SK-MEL-5 (cell line): ENCODE data around the gene TNFRSF18. TPM values are rescaled to one million over a fixed set of nuclear protein-coding genes. Genes with fewer than 3 reads are reported as not detected.

Experiments used
- DNase-seq: peaks from one replicate; pipeline ENCODE4 v3.0.0-alpha.2; 2016; ENCODE audit warnings: low read depth, low spot score
- in situ Hi-C: cut with HindIII; loops from 2 replicates; pipeline ENCODE4 v1.10.0; 2016; ENCODE audit warnings: low sequenced_read_pairs, high pct_unique_total_duplicates, low pct_unique_long_range_greater_than_20kb
- total RNA-seq: library from RNA; depleted of rRNA; stranded (reverse); fragments of >200 nt; shearing (Covaris generic); gene quantifications from 2 replicates; pipeline ENCODE4 v1.2.3, GENCODE V29; 2014

TNFRSF18 gene
- total RNA-seq, 1 experiment from 2014 or later = not detected

DNA sequence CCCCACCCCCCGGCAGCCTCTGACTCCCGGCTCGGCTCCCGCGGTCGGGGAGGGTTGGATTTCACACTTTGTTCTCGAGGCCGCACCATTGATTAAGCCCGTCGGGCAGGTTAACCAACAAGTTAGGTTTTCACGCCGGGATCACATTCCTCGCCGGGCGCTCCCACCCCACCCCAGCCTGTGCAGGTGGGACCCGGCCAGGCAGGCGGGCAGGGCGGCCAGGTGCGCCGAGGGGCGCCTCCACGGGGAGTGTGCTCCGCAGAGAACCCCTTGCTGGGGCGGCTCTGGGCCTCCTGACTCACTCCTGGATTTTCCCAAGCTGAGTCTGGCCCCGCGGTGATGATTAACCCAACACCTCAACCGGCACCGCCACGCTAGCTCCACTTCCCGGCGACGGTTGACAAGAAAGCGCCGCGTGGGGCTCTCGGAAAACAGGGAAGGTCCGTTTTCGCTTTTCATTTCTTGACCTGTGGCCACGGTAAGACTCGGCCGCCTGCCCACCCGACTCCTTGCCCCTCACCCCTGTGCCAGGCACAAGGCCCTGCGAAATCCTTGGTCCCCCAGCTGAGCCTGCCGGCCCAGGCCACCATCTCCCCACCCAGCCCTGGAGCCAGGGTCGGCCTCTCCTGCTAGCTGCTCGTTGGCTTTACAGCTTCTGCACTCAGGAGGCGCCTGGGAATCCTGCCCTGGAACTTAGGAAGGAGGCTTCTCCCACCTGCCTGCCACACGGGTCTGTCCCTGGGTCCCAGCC lies 41.5 kb downstream of the TNFRSF18 start:
- no peak for DNase-seq
- in situ Hi-C loops = no loop called here

DNA sequence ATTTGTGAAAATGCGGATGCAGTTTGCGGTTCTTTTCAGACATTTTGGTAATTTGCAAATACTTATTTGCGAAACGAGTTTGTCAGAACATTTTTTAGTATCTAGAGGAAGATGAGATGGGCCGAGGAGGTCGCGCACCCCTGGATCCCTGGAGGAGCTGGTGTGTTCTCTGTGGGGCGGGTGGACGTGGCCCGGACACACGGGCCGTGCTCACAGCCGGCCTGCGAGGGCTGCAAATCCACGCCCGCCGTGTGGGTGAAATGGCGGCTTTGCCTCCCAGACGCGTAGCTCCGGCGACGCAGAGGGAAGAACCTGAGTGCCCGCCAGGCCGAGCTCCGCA lies 42.1 kb downstream of the TNFRSF18 start:
- in situ Hi-C loops = no loop called here
- DNase-seq = no peak

DNA sequence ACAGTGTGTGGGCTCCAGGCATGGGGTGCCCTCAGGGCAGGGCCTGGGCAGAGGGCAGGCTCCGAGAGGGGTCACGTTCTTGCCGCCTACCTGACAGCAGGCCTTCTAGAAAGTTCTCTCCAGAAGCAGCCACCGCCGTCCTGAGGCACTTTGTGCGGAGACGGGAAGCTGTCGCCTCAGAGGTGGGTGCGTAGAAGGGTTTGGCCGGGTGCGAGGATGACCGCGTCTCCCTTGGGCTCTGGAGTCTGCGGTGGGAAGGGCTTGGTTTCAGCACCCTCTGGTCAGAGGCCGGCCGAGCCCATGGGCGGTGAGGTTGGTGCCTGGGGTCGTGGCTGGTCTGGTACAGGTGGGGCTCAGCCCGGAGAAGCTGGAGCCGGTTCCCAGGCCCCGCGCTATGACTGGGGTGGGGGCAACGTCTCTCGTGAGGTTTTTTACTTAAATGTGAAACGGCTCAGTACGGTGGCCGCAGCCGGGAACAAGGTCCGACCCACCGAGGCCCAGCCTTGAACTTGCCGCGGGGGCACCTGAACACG lies 42.8 kb downstream of the TNFRSF18 start:
- no peak for DNase-seq
- in situ Hi-C loops = no loop called here

DNA sequence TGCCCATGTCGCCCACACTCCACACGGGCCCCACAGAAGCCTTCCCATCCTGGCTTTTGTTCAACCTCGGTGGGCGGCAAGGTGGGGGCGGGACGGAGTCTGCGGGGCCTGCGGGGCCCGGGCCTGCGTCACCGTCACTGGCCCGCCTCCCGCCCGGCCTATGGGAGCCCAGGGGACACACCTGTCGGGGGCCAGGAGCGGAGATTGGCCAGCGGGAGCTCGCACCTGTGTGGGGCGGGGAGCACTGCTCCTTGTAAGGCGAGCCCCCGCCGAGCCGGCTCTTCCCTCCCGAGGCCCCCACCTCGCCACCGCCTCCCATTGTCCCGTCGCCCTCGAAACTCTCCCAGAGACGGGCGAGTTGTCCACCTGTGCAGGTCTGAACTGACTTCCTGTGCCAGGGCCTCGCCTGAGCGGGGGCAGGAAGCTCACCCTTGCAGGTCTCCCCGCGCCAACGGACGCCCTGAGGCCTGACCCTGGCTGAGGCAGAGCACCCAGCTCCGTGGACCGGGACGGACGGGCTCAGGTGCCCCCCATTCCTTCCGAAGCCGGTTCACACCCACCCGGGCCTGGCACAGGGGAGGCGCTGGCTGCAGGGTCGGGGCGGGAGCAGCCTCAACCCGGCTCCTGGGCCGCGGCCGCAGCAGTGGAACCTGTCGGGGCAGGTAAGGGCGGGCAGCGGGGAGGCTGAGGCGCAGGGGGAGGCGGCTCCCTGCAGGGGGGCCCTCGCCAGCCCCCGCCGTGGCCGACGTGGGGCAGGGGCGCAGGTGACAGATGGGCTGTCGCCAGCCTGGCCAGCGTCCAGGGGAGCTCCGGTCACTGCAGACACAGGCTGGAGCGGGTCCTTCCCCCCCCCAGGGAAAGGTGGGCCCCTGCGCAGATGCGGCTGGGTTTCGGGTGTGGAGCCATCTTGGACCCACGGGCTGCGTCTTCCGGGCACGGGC lies 43.5 kb downstream of the TNFRSF18 start:
- in situ Hi-C loops = no loop called here

DNA sequence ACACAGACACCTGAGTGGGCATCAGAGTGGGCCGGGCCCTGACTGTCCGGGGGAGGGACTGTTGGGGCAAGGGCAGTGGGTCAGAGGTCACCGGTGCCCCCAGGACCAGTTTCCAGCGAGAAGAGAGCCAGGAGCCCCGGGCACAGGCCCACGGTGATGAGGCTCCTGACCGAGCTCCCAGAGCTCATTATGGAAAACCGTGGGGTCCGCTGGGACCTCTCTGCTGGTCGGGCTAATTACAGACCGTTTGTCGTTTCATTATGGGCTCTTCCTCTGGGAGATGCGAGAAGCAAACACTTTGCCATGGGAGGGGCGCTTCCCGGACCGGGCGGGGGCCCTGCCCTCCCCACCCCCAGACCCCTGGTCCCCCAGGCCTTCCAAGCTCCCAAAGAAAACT lies 44.7 kb downstream of the TNFRSF18 start:
- DNase-seq = no peak
- in situ Hi-C loops = no loop called here

More for the DNA sequence above, 43.5 kb downstream of the TNFRSF18 start:
- no peak for DNase-seq

DNA sequence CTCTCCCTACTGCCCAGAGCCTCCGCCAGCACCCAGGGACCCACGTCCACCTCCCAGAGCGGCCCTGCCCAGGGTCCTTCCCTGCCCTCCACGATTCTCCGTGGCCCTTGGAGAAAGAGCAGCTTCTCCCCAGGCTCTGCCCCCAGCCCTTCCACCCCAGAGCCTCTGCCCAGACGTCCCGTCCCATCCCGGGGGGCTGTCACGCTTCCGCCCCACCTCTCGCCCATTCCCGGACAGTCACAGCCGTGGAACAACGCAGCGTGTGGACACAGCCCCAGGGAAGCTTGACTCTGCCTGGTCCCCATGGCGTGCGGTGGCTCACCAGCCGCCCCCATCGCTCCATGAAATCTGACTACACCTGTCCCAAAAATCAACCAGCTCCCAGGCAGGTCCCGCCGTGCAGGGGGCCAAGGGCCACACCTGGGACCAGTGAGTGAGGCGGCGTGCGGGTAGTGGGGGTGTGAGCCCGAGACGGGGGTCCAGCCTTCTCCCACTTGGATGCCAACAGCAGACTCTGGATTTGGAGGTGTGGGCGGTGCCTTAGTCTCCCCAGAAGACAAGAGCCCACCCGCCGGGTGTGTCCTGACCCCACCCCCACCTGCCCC lies 45.2 kb downstream of the TNFRSF18 start:
- DNase-seq = no peak
- in situ Hi-C loops = no loop called here

DNA sequence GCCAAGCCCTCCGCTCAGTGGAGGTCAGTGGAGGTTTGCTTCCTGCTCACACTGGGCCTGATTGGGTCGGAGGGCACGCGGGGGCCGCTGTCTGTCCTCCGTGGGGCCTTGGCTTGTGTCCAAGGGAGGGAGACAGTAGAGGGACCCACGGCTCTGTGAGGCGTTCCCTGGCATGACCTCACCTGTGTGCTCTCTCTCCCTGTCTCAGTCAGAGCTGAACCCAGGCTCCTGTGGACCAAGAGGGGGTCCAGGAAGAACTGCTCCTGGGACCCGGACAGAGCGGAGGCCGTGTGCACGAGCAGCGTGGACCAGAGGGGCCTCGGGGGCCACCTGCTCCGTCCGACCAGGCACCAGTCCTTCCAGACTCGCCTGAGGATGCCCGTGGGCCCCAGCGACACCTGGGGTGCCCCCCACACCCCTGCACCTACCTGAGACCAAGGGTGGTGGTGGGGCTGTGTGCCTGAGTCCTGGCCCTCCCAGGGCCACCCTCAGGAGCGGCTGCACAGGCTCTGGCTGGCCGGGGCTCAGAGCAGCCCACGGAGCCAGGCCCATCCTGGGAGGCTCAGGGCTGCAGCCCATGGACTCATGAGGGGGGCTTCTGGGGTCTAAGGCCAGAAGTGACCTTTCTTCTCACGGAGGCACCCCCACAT lies 46.0 kb downstream of the TNFRSF18 start:
- DNase-seq = no peak
- in situ Hi-C loops = no loop called here

DNA sequence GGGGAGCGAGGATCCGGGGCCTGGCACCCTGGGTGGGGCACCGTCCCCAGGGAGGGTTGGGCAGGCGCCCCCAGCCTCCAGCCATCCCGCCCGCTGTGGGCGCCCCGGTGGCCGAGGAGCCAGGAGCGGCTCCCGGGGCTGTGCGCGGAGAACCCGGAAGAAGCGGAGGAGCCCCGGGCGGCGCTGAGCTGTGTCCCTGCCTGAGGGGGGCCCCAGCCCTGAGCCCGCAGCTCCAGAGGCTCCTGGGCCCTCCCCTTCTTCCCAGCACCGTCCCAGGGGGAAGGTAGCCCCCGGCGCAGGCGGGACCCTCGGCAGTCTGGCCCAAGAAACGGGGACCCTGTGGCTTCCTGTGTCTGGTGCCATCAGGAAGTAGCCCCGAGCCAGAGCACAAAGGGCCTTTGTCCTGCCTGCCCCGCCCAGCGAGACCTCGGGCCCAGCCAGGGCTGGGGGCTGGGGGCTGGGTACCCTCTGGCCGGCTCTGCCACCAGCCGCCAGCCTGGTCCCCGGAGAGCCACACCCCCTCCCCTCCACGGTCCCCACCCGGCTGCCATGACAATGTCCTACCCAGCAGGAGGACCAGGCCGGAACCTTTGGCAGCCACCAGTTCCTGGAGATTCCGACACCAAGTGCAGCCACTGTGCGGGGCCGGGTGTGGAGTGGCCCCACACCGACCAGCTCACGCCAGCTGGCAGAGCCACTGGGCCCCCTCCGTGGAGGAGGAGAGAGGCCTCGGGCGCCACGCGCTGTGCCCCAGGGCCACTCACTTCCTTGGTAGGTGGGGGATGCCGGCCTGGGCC lies 48.3 kb downstream of the TNFRSF18 start:
- DNase-seq = peak; percentile 53
- in situ Hi-C loops = no loop called here

DNA sequence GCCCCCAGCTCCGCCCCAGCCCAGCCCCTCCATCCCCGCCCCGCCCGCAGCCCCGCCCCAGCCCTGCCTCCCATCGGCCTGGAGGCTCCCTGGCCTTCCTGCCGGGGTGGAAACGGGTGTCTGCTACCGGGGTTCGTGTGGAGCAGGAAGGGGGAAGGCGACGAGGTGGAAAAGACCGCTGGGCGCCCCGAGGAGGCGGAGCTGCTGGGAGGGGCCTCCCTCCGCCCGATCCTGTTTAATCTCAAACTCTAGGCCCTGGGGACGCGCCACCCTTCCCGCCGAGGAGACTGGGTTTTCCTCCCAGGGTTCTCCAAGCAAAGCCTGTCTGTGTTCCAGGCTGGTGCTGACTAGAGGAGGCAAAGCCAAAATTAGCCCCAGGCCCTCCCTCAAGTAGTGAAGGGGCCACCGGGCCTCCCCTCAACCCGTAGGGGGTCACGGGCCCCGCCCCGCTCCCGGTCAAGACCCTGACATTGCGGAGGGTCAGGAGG lies 48.9 kb downstream of the TNFRSF18 start:
- in situ Hi-C loops = no loop called here
- peak; percentile 54 for DNase-seq

DNA sequence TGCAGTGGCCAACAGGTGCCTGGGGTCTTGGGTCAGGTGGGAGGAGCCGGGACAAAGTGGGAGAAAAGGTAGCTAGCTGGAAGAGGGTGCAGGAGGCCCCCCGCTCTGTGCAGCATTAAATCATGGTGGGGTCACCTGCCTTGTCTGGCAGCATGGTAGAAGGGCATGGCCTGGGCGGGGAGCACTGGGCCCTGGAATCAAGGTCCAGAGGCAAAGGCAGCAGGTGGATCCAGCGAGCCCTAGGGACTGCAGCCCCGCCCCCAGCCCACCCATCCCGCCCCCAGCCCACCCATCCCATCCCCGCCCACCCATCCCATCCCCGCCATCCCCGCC lies 49.4 kb downstream of the TNFRSF18 start:
- in situ Hi-C loops = no loop called here
- no peak for DNase-seq

DNA sequence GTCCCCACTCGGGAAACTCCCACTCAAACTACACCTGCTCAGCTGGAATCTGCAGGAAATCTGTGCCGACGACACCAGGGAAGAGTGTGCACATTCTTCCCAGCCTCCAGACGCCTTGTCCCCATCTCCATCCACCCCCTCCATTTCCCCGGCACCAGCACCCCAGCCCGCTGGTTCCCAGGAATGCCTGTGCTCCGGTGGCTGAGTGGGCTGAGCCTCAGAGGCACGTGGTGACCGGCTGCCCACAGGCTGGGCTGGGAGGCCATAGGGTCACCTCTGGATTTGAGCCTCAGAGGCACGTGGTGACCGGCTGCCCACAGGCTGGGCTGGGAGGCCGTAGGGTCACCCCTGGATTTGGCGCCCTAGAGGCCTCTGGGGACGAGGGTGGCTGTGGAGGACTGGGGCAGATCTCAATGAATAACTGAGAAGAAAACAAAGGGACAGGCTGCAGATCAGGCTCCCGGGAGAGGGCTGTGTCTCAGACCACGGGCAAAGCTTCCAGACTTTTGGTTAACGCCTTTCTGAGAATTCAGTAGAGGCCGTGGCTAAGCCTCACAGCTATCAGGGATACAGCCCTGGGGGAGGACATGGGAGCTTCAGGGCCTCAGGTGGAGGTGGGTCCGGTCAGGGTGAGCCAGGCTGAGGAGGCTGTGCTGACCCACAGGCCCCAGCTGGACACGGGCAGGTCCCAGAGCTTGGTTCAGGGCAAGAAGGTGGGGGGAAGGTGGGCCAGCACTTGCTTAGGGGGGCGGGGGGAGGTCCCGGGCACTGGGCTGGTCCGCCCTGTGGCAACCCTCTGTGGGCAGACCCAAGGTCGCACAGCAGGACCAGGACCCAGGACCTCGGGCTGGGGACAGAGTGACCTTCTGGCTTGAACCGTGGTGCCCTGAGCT lies 50.0 kb downstream of the TNFRSF18 start:
- in situ Hi-C loops = no loop called here
- DNase-seq = no peak

DNA sequence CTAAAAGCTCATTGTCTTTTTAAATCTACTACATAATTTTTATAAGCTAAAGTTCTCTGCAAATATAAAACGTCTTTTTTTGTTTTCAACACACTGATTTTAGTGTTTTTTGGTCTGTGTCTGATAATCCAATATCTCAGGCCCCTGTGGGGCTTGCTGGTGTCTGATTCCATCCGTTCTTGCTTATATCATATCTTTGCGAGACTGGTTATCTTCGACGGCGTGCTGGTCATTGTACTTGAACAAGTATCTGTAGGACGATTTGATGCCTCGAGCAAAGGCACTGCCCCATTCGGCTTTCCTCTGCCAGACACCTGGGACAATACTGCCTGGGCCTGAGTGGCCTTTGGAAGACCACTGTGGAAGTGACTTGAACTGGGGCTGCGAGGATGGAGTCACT lies 51.1 kb downstream of the TNFRSF18 start:
- in situ Hi-C loops = no loop called here

DNA sequence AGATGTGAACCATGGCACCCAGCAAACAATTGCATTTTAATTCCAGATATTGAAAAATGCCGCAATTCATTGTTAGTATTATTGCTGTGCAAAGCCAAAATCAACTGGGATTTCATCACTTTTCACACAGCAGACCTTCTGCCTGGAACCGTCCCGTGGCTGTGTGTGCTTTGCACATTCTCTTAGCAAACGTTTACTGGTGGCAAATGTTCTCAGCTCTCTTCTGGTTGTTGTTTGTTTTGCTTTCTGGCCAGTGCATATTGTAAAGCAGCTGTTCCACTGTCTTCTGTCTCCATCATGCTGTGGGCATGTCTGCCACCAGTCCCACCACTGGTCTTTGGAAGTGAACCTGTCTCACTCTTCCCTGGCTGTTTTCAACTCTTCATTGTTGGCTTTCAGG lies 52.5 kb downstream of the TNFRSF18 start:
- in situ Hi-C loops = no loop called here
- DNase-seq = no peak

More for the DNA sequence above, 51.1 kb downstream of the TNFRSF18 start:
- no peak for DNase-seq
